CD4-positive, alpha-beta T cell (primary cell): ENCODE data around the gene MCC. TPM values are rescaled to one million over a fixed set of nuclear protein-coding genes. Genes with fewer than 3 reads are reported as not detected.

Source experiments
- ATAC-seq: fragments of 200-7000 bp; cut with Tn5 transposase; one replicate; pipeline ENCODE4 v1.10.0; 2022; ENCODE audit warnings: mild to moderate bottlenecking; ENCODE audit not compliant: poor library complexity
- CTCF ChIA-PET: fragments of 350-600 bp; sonication (Branson Sonifier 250); formaldehyde crosslinking; loops from one replicate; lab custom pipeline; 2021; ENCODE audit warnings: antibody characterized with exemption, inconsistent platforms; lab: Charles Lee
- POLR2A ChIA-PET: fragments of 350-600 bp; sonication (Branson Sonifier 250); formaldehyde crosslinking; loops from one replicate; lab custom pipeline; 2021; ENCODE audit warnings: antibody characterized with exemption, inconsistent platforms; lab: Charles Lee
- DNase-seq, 14 experiments: peaks; one replicate each; pipeline ENCODE4 v3.0.0-alpha.2; 2013 to 2020; ENCODE audit warnings: mixed read lengths in 2 of 14
- H3K27ac ChIP-seq, 2 donors: one replicate each; pipeline versions ENCODE4 v1.5.1 to v1.7.0; 2013; ENCODE audit warnings: low read length in 2 of 2, low read depth in 1 of 2, mild to moderate bottlenecking in 1 of 2
- H3K27me3 ChIP-seq, 2 experiments: 1 replicate in 1 of 2; 2 replicates in 1 of 2; pipeline versions ENCODE4 v1.6.1 to v1.7.0; 2013; ENCODE audit warnings: low read length in 2 of 2, control low read depth in 1 of 2, mild to moderate bottlenecking in 1 of 2, moderate library complexity in 1 of 2; ENCODE audit not compliant: insufficient read depth in 2 of 2, control insufficient read depth in 1 of 2
- H3K36me3 ChIP-seq: one replicate; pipeline ENCODE4 v1.6.1; 2013; ENCODE audit warnings: low read length, control low read depth; ENCODE audit not compliant: insufficient read depth
- H3K4me1 ChIP-seq: one replicate; pipeline ENCODE4 v1.6.1; 2013; ENCODE audit warnings: low read length, control low read depth; ENCODE audit not compliant: insufficient read depth
- H3K4me3 ChIP-seq: one replicate; pipeline ENCODE4 v1.5.1; 2013; ENCODE audit warnings: mild to moderate bottlenecking, low read length, moderate library complexity
- H3K9me3 ChIP-seq, 2 experiments: 1 replicate in 1 of 2; 2 replicates in 1 of 2; pipeline versions ENCODE4 v1.6.1 to v1.7.0; 2013; ENCODE audit warnings: low read length in 2 of 2, mild to moderate bottlenecking in 2 of 2, control low read depth in 1 of 2, moderate library complexity in 1 of 2; ENCODE audit not compliant: control insufficient read depth in 1 of 2, insufficient read depth in 1 of 2
- H3K27ac Mint-ChIP-seq: one replicate; pipeline ENCODE4 v1.8.0; 2020; ENCODE audit warnings: mixed read lengths
- H3K27me3 Mint-ChIP-seq: one replicate; pipeline ENCODE4 v1.8.0; 2021; ENCODE audit warnings: mixed read lengths
- H3K36me3 Mint-ChIP-seq: one replicate; pipeline ENCODE4 v1.8.0; 2021; ENCODE audit warnings: low read depth, mixed read lengths
- H3K4me1 Mint-ChIP-seq: one replicate; pipeline ENCODE4 v1.8.0; 2021; ENCODE audit warnings: low read depth, mixed read lengths
- H3K4me3 Mint-ChIP-seq: one replicate; pipeline ENCODE4 v1.8.0; 2020; ENCODE audit warnings: mild to moderate bottlenecking, mixed read lengths
- H3K9me3 Mint-ChIP-seq: one replicate; pipeline ENCODE4 v1.8.0; 2020; ENCODE audit warnings: mixed read lengths
- intact Hi-C, 2 experiments: fragments of 100-400 bp; cut with DNase I in 1 of 2; cut with micrococcal nuclease in 1 of 2; formaldehyde crosslinking; loops; one replicate each; pipeline versions ENCODE4 v1.15.1 to v1.9.0; 2023 to 2025; cut with DNase I, micrococcal nuclease
- total RNA-seq, 174 experiments: library from RNA in 2 of 174; stranded (reverse) in 2 of 174; gene quantifications; one replicate each; pipeline ENCODE4 v1.2.3 and lab custom pipeline; 2021 to 2026
- TF ChIP-seq, protein P1 (sequence below): fragments of 200-600 bp; IDR thresholded peaks from one replicate; pipeline ENCODE4 v1.8.0; 2022; ENCODE audit warnings: antibody characterized with exemption, mild to moderate bottlenecking

The MCC gene
- total RNA-seq, 2 experiments from 2014 or later: 3.2 to 3.3 TPM

GRCh38 chr5:113166261-113166660, 322.0 kb downstream of the MCC start:
- Histone ChIP-seq H3K4me1 (no peaks in the 10 kb centered on the region), H3K4me3 (no peak overlapping the region), H3K27me3 (no peaks in the 10 kb centered on the region), H3K36me3 (no peaks in the 10 kb centered on the region), H3K9me3 (no peaks in the 10 kb centered on the region), H3K27ac (no peak overlapping the region)
- Mint-ChIP-seq H3K27ac (no peak overlapping the region), H3K4me3 (no peak overlapping the region), H3K9me3 (no peaks in the 10 kb centered on the region), H3K4me1 (no peaks in the 10 kb centered on the region), H3K36me3 (no peaks in the 10 kb centered on the region), H3K27me3 (no peaks in the 10 kb centered on the region)
- ChIA-PET CTCF (interaction anchor here (1.1 kb wide), 1 partner anchor 22 kb away, joined by 3 read pairs; no protein-coding TSS in a partner anchor), POLR2A (no interaction called here)
- ATAC-seq (no peak), DNase-seq (no peak)
- TF ChIP-seq, protein P1, sequence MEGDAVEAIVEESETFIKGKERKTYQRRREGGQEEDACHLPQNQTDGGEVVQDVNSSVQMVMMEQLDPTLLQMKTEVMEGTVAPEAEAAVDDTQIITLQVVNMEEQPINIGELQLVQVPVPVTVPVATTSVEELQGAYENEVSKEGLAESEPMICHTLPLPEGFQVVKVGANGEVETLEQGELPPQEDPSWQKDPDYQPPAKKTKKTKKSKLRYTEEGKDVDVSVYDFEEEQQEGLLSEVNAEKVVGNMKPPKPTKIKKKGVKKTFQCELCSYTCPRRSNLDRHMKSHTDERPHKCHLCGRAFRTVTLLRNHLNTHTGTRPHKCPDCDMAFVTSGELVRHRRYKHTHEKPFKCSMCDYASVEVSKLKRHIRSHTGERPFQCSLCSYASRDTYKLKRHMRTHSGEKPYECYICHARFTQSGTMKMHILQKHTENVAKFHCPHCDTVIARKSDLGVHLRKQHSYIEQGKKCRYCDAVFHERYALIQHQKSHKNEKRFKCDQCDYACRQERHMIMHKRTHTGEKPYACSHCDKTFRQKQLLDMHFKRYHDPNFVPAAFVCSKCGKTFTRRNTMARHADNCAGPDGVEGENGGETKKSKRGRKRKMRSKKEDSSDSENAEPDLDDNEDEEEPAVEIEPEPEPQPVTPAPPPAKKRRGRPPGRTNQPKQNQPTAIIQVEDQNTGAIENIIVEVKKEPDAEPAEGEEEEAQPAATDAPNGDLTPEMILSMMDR: no peak
- intact Hi-C loops: no loop called here

DNA sequence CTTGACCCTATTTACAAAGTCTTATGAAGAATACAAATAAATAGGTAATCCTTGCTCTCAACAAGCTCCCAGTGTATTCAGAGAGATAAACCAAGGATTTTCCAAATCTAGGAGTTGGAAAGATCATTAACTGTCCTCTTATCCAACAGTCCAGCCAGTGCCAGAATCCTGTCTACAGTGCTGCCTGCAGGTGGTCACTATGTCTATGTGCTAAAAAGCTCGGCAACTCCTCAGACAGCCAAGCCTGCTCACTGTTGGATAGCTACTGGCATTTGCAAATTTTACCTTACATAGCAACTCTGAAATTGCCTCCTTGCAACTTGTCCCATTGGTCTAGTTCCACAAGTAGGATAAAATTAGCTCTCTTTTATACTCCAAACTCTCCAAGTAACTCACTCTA, 324.2 kb downstream of the MCC start:
- Histone ChIP-seq H3K4me3 (no peak overlapping the region), H3K9me3 (no peaks in the 10 kb centered on the region), H3K27ac (no peak overlapping the region), H3K36me3 (no peaks in the 10 kb centered on the region), H3K27me3 (no peaks in the 10 kb centered on the region), H3K4me1 (no peaks in the 10 kb centered on the region)
- POLR2A ChIA-PET: no interaction called here
- ATAC-seq (no peak), DNase-seq (no peak)
- Mint-ChIP-seq H3K4me1 (no peaks in the 10 kb centered on the region), H3K27ac (no peak overlapping the region), H3K9me3 (no peaks in the 10 kb centered on the region), H3K36me3 (no peaks in the 10 kb centered on the region), H3K4me3 (no peak overlapping the region), H3K27me3 (no peaks in the 10 kb centered on the region)
- CTCF ChIA-PET: no interaction called here
- TF ChIP-seq, protein P1: no peak
- intact Hi-C loops: no loop called here

DNA sequence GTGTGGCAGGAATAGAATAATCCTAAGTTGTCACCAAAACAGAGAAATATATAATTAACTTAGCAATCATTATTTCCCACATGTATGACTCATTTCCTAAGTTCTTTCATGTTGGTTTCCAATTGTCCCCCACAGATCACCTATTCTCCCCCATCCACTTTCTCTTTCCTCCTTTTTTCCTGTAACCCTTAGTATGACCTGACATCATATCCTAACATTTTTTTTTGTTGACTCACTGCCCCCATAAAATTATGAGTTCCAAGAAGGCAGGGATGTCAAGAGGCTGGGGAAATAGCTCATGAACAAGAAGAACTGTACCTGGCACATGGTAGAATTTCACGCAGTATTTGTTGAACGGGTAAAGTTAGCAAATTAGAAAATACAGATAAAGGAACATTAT, 324.9 kb downstream of the MCC start:
- Mint-ChIP-seq H3K4me1 (no peaks in the 10 kb centered on the region), H3K27me3 (no peaks in the 10 kb centered on the region), H3K9me3 (no peaks in the 10 kb centered on the region), H3K27ac (no peak overlapping the region), H3K36me3 (no peaks in the 10 kb centered on the region), H3K4me3 (no peak overlapping the region)
- no peak for ATAC-seq
- Histone ChIP-seq H3K9me3 (no peaks in the 10 kb centered on the region), H3K4me1 (no peaks in the 10 kb centered on the region), H3K27me3 (no peaks in the 10 kb centered on the region), H3K27ac (no peak overlapping the region), H3K4me3 (no peak overlapping the region), H3K36me3 (no peaks in the 10 kb centered on the region)
- TF ChIP-seq, protein P1: no peak
- intact Hi-C loops: no loop called here
- ChIA-PET POLR2A (no interaction called here), CTCF (interaction anchor here (1.2 kb wide), 1 partner anchor 8 kb away, joined by 3 read pairs; no protein-coding TSS in a partner anchor)
- no peak for DNase-seq
